Adipose tissue (tissue), 3 donors: ENCODE measurements around the gene PATL2. TPM values are rescaled to one million over a fixed set of nuclear protein-coding genes. Genes with fewer than 3 reads are reported as not detected.
A peak's percentile ranks its signal among the peaks of the same experiment; 100 is the strongest.
"Not testable (repeated sequence)": the region's sequence is repeated elsewhere in the genome, so short reads cannot be mapped to it uniquely, and the experiment has no call there.

Source experiments
- H3K27ac ChIP-seq: one replicate; pipeline ENCODE4 v1.5.1; 2013; ENCODE audit warnings: low read depth, low read length
- WGBS, 3 donors: extraction: QIAGEN DNeasy Blood & Tissue Kit; methylation state at CpG; one replicate each; pipeline ENCODE4 v1.1.7; 2013; 5-methylcytosine and 5-hydroxymethylcytosine counted together
- polyA plus RNA-seq, 3 donors: library from polyadenylated mRNA; stranded (reverse); fragments of 200-250 nt; gene quantifications; one replicate each; pipeline ENCODE4 v1.2.3, GENCODE V29; 2013
- donor health status: healthy with polysubstance abuse.
- donor health status: Bipolar disorder and iron deficiency.
- donor health status: healthy.

PATL2 gene
- polyA plus RNA-seq, result under 1 TPM in 2 of 3 donors, not detected in 1; 0.47 to 0.54 TPM

DNA sequence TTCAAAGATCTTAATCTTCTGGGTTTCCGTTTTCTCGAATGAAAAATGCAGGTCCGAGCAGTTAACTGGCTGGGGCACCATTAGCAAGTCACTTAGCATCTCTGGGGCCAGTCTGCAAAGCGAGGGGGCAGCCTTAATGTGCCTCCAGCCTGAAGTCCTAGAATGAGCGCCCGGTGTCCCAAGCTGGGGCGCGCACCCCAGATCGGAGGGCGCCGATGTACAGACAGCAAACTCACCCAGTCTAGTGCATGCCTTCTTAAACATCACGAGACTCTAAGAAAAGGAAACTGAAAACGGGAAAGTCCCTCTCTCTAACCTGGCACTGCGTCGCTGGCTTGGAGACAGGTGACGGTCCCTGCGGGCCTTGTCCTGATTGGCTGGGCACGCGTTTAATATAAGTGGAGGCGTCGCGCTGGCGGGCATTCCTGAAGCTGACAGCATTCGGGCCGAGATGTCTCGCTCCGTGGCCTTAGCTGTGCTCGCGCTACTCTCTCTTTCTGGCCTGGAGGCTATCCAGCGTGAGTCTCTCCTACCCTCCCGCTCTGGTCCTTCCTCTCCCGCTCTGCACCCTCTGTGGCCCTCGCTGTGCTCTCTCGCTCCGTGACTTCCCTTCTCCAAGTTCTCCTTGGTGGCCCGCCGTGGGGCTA is at the start of gene PATL2, which contains the start of gene B2M:
TSS of gene PATL2 (minus strand) at position 228 of the 647 bp plus-strand sequence. CDS start 34,833 bp downstream, outside the sequence.
TSS of gene B2M (plus strand) at position 422 of the 647 bp plus-strand sequence. CDS start at position 452, 30 bp downstream.
- H3K27ac ChIP-seq, result peak within 1 kb of the TSS; percentile 99
- WGBS, 3 donors, result 0 to 1% (median 0%) methylated on average over 37 of the region's 37 CpGs

DNA sequence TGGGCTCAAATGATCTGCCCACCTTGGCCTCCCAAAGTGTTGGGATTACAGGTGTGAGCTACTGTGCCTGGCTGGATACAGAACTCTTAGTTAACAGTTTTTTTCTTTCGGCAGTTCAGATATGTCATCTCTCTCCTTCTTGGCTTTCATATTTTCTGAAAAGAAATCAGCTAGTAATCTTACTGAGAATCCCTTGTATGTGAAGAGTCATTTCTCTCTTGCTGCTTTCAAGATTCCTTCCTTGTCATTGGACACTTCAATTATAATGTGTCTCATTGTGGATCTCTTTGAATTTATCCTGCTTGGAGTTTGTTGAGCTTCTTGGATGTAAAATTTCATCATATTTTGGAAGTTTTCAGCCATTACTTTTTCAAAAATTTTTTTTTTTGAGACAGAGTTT is 42.2 kb upstream of the PATL2 start:
- WGBS, 3 donors, result 97 to 100% (median 97%) methylated on average over 1 of the region's 1 CpG
- no peak overlapping the region for H3K27ac ChIP-seq

DNA sequence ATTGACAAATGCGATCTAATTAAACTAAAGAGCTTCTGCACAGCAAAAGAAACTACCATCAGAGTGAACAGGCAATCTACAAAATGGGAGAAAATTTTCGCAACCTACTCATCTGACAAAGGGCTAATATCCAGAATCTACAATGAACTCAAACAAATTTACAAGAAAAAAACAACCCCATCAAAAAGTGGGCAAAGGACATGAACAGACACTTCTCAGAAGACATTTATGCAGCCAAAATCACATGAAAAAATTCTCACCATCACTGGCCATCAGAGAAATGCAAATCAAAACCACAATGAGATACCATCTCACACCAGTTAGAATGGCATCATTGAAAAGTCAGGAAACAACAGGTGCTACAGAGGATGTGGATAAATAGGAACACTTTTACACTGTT is 32.3 kb upstream of the PATL2 start:
- 87 to 94% (median 92%) methylated on average over 1 to 2 of the region's 2 CpGs for WGBS, 3 donors

DNA sequence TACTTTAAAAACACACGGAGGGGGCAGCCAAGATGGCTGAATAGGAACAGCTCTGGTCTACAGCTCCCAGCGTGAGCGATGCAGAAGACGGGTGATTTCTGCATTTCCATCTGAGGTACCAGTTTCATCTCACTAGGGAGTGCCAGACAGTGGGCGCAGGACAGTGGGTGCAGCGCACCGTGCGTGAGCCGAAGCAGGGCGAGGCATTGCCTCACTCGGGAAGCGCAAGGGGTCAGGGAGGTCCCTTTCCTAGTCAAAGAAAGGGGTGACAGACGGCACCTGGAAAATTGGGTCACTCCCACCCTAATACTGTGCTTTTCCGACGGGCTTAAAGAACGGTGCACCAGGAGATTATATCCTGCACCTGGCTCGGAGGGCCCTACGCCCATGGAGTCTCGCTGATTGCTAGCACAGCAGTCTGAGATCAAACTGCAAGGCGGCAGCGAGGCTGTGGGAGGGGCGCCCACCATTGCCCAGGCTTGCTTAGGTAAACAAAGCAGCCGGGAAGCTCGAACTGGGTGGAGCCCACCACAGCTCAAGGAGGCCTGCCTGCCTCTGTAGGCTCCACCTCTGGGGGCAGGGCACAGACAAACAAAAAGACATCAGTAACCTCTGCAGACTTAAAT is 28.2 kb upstream of the PATL2 start:
- WGBS, 3 donors, result 81 to 86% (median 84%) methylated on average over 17 to 22 of the region's 24 CpGs
- H3K27ac ChIP-seq, result not testable (repeated sequence)

More for the DNA sequence above, 32.3 kb upstream of the PATL2 start:
- not testable (repeated sequence) for H3K27ac ChIP-seq

DNA sequence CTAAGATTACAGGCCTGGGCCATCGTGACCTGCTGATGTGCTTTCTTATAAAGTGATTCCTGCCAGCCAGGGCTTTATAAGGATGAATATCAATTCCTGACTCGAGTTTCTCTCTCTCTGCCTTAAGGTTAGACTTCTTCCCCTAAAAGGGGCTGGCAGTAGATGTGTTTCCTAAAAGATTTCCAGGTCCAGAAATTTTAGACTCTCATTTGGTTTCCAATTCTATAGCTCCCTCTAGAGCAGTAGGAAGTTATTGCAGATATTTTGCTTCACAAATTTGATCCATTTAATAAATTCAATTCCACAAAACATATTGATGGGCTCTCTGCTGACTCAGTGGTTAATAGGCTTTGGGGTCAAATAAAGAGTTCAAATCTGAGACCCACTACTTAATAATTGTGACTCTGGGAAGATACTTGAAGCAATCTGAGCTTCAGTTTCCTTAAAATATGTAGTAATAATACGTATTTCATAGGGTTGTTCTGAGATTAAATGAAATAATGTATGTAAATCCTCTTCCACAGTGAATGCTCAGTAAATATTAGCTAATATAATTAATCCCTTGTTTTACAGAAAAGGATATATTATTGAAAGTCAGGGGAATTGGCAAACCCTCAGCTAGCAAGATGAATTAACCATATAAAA is 27.3 kb upstream of the PATL2 start:
- no peak overlapping the region for H3K27ac ChIP-seq
- 64 to 71% (median 67%) methylated on average over 3 of the region's 3 CpGs for WGBS, 3 donors

DNA sequence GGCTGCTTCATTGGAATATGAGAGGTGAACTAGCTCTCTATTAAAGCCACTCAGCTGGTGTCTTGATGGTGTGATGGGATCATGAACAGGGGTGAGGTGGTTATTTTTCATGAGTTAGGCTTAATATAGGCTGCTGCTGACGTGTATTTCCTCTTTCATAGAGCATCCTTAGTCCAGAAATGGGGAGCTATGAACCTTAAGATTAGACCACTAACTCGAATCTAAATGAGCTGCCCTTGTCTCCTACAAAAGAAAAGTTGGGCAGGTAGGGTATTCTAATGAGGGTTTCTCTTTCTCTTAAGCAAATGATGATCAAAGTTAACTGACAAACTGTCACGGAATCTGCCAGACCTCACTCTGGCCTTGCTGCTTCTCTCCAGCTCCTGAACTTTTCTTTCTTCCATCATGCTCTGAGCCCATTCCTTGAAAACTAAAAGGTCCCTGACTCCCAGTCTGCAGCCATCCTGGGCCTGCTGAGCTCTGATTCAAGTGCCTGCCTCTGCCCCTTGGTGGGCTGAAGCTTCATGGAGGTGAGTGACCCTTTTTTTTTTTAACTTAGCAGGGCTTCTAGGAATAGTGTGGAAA is 25.1 kb upstream of the PATL2 start, which contains the start of gene TRIM69:
TSS of gene TRIM69 (plus strand) at position 348 of the 585 bp plus-strand sequence. CDS start at position 525, 177 bp downstream.
- WGBS, 3 donors, result 66 to 74% (median 70%) methylated on average over 3 of the region's 3 CpGs
- H3K27ac ChIP-seq, result no peak within 1 kb of the TSS

DNA sequence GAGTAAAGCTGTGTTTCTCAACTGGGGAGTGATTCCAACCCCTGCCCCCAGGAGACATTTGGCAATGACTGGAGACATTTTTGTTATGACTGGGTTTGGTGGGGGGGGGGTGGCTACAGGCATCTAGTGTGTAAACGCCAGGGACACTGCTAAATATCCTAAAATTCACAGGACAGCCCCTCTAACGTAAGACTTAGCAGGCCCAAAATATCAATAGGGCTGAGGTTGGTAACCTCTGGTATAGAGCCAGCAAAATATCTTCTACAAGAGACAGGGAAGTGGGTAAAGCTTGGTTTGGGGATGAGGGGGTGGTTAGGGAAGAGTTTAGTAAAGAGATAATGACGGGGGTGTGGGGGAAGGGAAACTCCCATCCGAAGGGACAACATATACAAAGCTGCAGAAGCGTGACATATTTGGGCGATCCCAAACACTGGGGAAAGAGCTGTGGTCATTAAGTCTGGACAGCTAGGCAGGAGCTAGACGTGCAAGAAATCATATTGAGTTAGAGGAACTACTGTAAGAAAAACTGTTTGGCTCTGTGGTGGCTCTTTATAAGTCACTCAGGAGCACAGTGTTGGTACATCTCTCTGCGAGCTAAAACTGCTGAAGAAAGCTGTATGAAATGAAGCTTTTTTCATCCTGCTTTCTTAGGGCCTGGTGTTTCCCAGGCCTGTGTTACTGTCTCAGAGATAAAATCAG is 24.5 kb upstream of the PATL2 start:
- H3K27ac ChIP-seq, result no peak overlapping the region
- WGBS, 3 donors, result 30 to 55% (median 30%) methylated on average over 8 of the region's 8 CpGs

DNA sequence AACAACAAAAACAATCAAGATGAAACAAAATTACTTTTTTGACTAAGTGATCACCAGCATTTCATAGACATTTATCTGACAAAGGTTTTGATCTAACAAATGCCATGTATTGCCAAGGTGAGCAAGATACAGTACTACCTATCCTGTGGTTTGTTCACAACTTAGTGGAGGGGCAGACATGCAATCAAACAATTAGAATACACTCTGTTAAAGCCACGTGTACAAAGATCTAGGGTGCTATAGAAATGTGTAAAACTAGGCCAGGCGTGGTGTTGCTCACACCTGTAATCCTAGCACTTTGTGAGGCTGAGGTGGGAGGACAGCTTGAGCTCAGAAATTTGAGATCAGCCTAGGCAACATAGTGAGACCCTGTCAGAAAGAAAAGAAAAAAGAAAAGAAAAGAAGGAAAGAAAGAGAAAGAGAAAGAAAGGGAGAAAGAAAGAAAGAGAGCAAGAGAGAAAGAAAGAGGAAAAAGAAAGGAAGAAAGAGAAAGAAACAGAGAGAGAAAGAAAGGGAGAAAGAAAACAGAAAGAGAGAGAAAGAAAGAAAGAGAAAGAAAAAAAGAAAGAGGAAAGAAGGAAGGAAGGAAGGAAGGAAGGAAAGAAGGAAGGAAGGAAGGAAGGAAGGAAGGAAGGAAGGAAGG is 23.8 kb upstream of the PATL2 start:
- 68 to 77% (median 73%) methylated on average over 2 of the region's 2 CpGs for WGBS, 3 donors
- H3K27ac ChIP-seq, result no peak overlapping the region

DNA sequence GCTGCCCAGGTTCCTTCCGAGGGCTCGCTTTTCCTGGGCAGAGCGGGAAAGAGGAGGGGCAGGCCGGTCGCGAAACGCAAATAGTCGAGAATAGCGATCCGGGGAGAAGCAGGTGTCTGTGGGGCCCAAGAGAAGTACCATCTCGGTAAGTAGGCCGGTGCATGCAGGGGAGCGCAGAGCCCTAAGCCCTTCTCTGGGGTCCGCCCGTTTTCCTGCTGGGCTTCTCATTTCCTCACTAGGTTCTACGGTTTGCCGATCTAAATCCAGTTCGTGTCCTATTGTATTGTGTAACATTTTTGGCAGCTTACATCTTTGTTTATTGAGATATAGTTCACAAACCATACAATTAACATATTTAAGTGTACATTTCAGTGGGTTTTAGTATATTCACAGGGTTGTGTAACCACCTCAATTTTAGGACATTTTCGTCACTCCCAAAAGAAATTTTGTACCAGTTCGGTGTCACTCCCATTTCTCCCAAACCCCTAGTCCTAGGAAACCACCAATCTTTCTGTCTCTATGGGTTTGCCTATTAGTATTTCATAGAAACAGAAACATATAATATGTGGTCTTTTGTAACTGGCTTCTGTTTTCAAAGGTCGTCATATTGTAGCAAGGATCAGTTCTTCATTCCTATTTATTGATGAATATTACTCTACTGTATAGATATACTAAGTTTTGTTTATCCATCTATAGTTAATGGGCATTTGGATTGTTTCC is 18.4 kb upstream of the PATL2 start:
- peak overlapping the region; percentile 97 for H3K27ac ChIP-seq
- WGBS, 3 donors, result 2 to 8% (median 3%) methylated on average over 21 of the region's 21 CpGs

DNA sequence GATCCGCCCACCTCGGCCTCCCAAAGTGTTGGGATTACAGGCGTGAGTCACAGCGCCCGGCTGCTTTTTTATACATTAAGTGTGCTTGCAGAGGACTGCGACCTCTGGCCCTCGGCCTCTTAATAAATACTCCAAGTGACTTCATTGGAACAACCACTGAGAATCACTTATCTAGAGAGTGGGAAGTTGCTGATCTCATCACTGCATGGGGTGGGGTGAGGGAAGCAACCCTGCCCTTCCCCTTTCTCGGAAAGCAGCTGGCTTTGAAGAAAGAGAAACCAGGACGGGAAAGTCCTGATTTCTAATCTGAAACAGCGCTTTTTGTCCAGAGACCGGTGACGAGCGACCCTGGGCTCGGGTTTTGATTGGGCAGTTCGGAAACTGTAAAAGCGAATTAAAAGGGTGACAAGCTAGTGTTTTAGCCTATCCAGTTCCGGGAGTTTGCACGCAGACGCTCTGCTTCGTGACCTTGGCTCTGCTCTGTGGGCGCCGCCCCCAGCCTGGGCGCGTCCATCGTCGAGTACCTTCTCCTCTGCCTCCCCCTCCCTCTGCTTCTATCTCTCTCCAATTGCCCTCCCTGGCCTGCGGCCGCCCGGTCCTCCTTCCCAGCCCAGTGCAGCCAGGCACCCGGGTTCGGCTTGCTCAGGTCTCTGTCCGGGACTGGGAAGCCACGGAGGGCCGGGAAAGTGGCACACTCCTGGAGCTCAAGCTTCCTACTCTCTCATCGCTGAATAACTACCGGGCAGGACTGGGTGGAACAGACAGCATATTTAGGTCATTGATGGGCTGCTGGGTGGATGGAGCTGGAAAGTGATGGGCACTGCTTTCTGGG is 17.7 kb upstream of the PATL2 start:
- H3K27ac ChIP-seq, result peak overlapping the region; percentile 97
- 0 to 1% (median 0%) methylated on average over 35 to 36 of the region's 36 CpGs for WGBS, 3 donors

DNA sequence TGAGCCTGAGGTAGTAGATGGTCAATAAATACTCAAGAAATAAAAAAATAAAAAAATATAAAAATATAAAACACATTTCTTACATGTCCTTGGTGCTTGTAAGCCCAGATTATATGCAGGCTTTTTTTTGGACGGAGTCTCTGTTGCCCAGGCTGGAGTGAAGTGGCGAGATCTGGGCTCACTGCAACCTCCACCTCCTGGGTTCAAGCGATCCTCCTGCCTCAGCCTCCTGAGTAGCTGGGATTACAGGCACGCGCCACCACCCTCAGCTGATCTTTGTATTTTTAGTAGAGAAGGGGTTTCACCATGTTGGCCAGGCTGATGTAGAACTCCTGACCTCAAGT is 17.1 kb upstream of the PATL2 start:
- peak overlapping the region; percentile 89 for H3K27ac ChIP-seq
- 53 to 60% (median 57%) methylated on average over 5 of the region's 5 CpGs for WGBS, 3 donors

DNA sequence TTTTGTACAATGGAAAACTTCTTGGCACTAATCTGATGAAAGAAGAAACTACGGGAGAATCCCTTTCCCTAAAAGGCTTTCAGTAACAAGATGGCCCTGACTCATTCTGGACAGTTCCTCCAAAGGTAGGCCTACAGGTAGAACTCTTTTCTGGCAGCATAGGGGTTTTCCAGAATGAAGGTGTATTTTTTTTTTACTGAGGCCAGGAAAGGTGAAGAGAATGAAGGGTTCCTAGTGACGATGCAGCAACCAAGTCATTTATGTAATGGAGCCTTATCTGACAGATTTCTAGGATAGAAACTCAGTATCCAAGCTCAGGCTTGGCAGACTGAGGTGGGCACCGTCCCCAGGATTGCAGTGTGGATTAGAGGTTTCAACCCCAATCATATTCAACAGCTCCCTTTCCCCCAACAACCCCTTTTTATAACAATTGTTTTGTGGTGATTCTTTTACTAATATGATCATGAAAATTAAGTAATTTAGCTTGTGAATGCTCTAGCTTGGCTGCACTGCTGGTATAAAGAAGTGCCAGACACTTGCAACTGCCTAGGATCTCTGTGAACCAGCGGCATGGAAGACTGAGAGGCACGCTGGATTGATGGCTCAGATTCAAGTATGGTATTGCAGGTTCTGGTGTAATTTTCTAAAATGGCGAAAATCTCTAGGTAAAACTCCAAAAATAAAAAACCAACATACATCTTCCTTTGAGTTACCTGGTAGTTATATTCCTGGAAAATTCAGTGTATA is 16.5 kb upstream of the PATL2 start:
- peak overlapping the region; percentile 89 for H3K27ac ChIP-seq
- 83 to 91% (median 84%) methylated on average over 6 of the region's 6 CpGs for WGBS, 3 donors

DNA sequence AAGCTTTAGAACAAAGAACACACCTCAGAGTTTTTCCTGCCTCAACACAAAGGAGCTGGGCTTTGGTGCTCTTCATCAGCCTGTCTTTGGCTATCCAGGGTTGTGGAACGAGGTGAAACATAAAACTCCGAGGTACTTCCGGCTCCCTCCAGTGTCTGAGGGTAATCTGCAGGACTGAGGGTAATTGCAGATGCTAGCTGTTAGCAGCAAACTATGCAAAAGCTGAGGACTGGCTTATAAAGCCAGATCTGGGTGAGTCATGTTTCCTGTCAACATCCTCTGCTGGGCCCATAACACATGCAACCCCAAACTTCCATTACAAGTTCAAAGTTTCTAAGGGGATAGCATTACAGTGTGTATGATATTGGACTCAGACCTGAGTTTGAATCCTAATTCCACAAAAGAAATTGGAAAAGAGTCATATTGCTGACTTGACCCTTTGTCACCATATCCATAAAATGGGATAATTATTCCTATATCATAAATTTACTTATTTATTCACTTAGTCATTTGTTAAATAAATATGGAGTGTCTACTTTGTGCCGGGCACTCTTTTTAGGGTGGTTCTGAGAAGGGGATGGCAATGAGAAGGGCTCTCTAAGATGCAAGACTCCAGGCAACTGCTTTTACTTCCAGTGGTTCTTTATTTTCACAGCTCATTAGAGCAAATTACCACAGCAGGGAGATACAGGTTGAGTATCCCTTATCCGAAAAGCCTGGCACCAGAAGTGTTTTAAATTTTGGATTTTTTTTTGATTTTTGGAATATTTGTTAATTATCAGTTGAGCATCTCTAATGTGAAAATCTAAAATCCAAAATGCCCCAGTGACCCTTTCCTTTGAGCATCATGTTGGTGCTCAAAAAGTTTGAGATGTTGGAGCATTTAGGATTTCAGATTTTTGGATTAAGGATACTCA is 15.7 kb upstream of the PATL2 start:
- WGBS, 3 donors, result 25 to 66% (median 38%) methylated on average over 5 of the region's 5 CpGs

DNA sequence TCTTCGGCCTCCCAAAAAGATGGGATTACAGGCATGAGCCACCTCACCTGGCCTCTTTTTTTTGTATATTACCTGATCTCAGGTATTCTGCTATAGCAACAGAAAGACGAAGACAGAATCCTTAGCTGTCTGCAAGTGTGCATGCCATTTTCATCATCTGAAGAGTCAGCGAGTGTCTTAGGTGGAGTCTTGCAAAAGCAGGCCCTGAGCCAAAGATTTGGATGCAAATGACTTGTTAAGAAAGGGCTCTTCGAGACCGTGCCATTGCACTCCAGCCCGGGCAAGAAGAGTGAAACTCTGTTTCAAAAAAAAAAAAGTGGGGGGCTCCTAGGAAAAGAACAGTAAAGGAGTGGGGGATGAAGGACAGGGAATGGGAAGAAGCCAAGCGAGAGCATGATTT is 15.0 kb upstream of the PATL2 start:
- 40 to 78% (median 51%) methylated on average over 7 of the region's 7 CpGs for WGBS, 3 donors
- peak overlapping the region; percentile 62 for H3K27ac ChIP-seq

More for the DNA sequence above, 15.7 kb upstream of the PATL2 start:
- H3K27ac ChIP-seq, result peak overlapping the region; percentile 89

DNA sequence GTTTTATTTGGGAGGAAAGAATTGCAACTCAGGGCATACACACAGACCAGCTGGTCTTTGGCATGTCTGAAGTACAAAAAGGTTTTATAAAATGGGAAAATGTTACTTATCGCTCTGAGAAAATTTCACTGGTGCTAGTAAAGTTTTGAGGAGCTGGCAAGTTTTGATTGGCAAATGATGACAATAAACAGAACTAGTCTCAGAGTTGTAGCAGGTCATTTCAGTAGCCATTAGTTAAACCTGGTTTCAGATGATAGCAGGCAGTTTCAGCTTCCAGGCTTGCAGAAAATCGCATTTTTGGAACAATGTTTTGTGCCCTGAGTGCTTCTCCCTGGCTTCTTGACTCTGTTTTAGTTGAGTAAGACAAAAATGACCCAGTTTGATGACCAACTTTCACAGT is 10.9 kb upstream of the PATL2 start:
- 71 to 90% (median 86%) methylated on average over 2 of the region's 2 CpGs for WGBS, 3 donors
- no peak overlapping the region for H3K27ac ChIP-seq
